Mammary epithelial cell (primary cell): ENCODE results near the gene DDIAS.

Experiments
- EZH2 ChIP-seq: IDR thresholded peaks from 2 replicates; pipeline ENCODE4 v1.6.1; 2012; ENCODE audit warnings: low read length, inconsistent platforms, borderline replicate concordance
- TF ChIP-seq, protein P1 (sequence below), 2 donors: IDR thresholded peaks in 1 of 2; conservative IDR thresholded peaks in 1 of 2; 2 replicates each; pipeline ENCODE4 v1.5.1; 2011 to 2012; ENCODE audit warnings: inconsistent platforms in 2 of 2, low read length in 2 of 2, mild to moderate bottlenecking in 2 of 2, control low read depth in 1 of 2, low read depth in 1 of 2; ENCODE audit not compliant: insufficient read depth in 1 of 2; ENCODE audit errors: extremely low read depth in 1 of 2

DNA sequence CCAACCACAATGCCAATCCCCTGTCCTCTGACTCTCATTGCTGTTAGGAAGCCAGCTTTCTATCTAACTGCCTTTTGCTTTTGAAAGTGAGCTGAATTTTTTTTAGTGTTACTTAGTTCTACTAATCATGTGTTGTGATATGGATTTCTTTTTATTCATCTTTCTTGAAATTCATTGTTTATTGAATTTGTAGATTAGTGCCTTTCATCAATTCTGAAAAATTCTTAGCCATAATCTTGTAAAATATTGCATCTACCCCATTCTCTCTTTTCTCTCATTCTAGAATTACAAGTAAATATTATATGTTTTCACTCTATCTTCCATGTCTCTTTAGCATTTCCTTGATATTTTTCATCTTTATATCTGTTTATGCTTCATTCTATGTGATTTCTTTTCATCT lies 47.8 kb downstream of the DDIAS start:
- TF ChIP-seq, protein P1, sequence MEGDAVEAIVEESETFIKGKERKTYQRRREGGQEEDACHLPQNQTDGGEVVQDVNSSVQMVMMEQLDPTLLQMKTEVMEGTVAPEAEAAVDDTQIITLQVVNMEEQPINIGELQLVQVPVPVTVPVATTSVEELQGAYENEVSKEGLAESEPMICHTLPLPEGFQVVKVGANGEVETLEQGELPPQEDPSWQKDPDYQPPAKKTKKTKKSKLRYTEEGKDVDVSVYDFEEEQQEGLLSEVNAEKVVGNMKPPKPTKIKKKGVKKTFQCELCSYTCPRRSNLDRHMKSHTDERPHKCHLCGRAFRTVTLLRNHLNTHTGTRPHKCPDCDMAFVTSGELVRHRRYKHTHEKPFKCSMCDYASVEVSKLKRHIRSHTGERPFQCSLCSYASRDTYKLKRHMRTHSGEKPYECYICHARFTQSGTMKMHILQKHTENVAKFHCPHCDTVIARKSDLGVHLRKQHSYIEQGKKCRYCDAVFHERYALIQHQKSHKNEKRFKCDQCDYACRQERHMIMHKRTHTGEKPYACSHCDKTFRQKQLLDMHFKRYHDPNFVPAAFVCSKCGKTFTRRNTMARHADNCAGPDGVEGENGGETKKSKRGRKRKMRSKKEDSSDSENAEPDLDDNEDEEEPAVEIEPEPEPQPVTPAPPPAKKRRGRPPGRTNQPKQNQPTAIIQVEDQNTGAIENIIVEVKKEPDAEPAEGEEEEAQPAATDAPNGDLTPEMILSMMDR (conservative IDR thresholded peaks at IDR 0.05 in 1 of 2, IDR thresholded peaks at IDR 0.05 in 1 of 2; ENCODE audit: extremely low read depth in 1 of 2, insufficient read depth in 1 of 2, low read depth in 1 of 2, low read length in 2 of 2), result no peak
- TF ChIP-seq EZH2, result no peak
